MCF 10A (cell line): ENCODE results near the gene MED17. TPM values are rescaled to one million over a fixed set of nuclear protein-coding genes. Genes with fewer than 3 reads are reported as not detected.

ENCODE experiments used
- BruUV-seq: library from RNA; stranded (reverse); fragments of 400-500 nt; replicated peaks from 2 replicates; lab custom pipeline; 2021; lab: Mats Ljungman, UMichigan
- CTCF ChIA-PET: fragments of 300-600 bp; sonication (Branson Sonifier 250); formaldehyde crosslinking; extraction: SDS; loops from one replicate; lab custom pipeline; 2021; ENCODE audit warnings: antibody characterized with exemption, inconsistent platforms; lab: Yijun Ruan, JAX
- POLR2A ChIA-PET: fragments of 300-600, 350-650 bp; sonication (Branson Sonifier 250); formaldehyde crosslinking; extraction: SDS; loops from one replicate; lab custom pipeline; 2020; ENCODE audit warnings: antibody characterized with exemption, inconsistent platforms; lab: Yijun Ruan, JAX
- DNase-seq: peaks from one replicate; pipeline ENCODE4 v3.0.0-alpha.2; 2018; ENCODE audit not compliant: unreplicated experiment
- H3K27ac Mint-ChIP-seq: one replicate; pipeline ENCODE4 v1.8.0; 2022; ENCODE audit warnings: mild to moderate bottlenecking, low read depth, mixed read lengths; ENCODE audit not compliant: unreplicated experiment
- H3K27me3 Mint-ChIP-seq: one replicate; pipeline ENCODE4 v1.8.0; 2022; ENCODE audit warnings: mixed read lengths; ENCODE audit not compliant: insufficient read depth, unreplicated experiment
- H3K36me3 Mint-ChIP-seq: one replicate; pipeline ENCODE4 v1.8.0; 2022; ENCODE audit warnings: mild to moderate bottlenecking, moderate library complexity, mixed read lengths; ENCODE audit not compliant: insufficient read depth, unreplicated experiment
- H3K4me1 Mint-ChIP-seq: one replicate; pipeline ENCODE4 v1.8.0; 2022; ENCODE audit warnings: mixed read lengths; ENCODE audit not compliant: insufficient read depth, unreplicated experiment
- H3K4me3 Mint-ChIP-seq: one replicate; pipeline ENCODE4 v1.8.0; 2022; ENCODE audit warnings: mild to moderate bottlenecking, moderate library complexity, mixed read lengths; ENCODE audit not compliant: unreplicated experiment
- H3K9me3 Mint-ChIP-seq: one replicate; pipeline ENCODE4 v1.8.0; 2022; ENCODE audit warnings: mixed read lengths; ENCODE audit not compliant: unreplicated experiment
- intact Hi-C: fragments of 100-400 bp; cut with micrococcal nuclease; formaldehyde crosslinking; loops from 2 replicates; pipeline ENCODE4 v1.14.1; 2022
- total RNA-seq: library from RNA; stranded (reverse); gene quantifications from 2 replicates; pipeline ENCODE4 v1.2.3, GENCODE V29; 2022
- TF ChIP-seq, protein P1 (sequence below): fragments of 200-600 bp; IDR thresholded peaks from one replicate; pipeline ENCODE4 v1.8.0; 2022; ENCODE audit warnings: antibody characterized with exemption, mild to moderate bottlenecking; ENCODE audit not compliant: unreplicated experiment

Gene MED17
- total RNA-seq, 1 experiment from 2014 or later = 42.2 TPM

DNA sequence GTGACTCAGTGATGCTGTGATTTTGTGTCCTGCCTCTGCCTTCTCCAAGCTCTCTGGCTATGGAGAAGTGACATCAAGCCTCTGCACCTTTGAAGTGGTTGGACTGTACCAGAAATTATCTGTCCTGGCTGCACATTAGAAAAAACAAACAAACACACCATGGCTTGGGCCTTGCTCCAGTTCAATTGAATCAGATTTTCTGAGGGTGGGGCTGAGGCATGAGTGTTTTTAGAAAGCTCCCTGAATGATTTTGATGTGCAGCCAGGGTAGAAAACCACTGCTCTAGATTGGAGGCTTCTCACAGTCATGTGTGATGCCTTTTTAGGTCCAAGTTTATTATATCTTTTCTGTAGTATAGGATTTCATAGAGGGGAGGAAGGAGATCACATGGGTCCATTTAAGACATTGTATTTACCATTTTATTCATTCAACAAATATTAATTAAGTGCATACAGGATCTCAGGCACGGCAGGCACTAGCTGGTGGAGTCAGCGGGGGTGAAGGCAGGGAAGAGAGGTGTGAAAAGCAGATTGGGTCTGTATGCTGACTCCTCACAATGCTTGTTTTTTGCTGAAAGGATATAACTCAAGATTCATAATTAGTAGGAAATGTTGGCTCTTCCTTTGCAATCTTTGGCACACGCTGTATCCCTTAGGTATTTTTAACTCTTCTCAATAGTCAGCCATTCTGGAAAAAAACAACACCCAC, 73.5 kb downstream of the MED17 start:
- no peaks in the 10 kb centered on the region for H3K27me3 Mint-ChIP-seq
- no peak overlapping the region for H3K27ac Mint-ChIP-seq
- TF ChIP-seq, protein P1, sequence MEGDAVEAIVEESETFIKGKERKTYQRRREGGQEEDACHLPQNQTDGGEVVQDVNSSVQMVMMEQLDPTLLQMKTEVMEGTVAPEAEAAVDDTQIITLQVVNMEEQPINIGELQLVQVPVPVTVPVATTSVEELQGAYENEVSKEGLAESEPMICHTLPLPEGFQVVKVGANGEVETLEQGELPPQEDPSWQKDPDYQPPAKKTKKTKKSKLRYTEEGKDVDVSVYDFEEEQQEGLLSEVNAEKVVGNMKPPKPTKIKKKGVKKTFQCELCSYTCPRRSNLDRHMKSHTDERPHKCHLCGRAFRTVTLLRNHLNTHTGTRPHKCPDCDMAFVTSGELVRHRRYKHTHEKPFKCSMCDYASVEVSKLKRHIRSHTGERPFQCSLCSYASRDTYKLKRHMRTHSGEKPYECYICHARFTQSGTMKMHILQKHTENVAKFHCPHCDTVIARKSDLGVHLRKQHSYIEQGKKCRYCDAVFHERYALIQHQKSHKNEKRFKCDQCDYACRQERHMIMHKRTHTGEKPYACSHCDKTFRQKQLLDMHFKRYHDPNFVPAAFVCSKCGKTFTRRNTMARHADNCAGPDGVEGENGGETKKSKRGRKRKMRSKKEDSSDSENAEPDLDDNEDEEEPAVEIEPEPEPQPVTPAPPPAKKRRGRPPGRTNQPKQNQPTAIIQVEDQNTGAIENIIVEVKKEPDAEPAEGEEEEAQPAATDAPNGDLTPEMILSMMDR = no peak
- no TSS peak for BruUV-seq
- H3K36me3 Mint-ChIP-seq = no peaks in the 10 kb centered on the region
- no peaks in the 10 kb centered on the region for H3K4me1 Mint-ChIP-seq
- POLR2A ChIA-PET = interaction anchor here (1.7 kb wide), 1 partner anchor 9 kb away, joined by 4 read pairs; no protein-coding TSS in a partner anchor
- no peak overlapping the region for H3K4me3 Mint-ChIP-seq
- CTCF ChIA-PET = no interaction called here
- intact Hi-C loops = no loop called here
- no peaks in the 10 kb centered on the region for H3K9me3 Mint-ChIP-seq
- no peak for DNase-seq

DNA sequence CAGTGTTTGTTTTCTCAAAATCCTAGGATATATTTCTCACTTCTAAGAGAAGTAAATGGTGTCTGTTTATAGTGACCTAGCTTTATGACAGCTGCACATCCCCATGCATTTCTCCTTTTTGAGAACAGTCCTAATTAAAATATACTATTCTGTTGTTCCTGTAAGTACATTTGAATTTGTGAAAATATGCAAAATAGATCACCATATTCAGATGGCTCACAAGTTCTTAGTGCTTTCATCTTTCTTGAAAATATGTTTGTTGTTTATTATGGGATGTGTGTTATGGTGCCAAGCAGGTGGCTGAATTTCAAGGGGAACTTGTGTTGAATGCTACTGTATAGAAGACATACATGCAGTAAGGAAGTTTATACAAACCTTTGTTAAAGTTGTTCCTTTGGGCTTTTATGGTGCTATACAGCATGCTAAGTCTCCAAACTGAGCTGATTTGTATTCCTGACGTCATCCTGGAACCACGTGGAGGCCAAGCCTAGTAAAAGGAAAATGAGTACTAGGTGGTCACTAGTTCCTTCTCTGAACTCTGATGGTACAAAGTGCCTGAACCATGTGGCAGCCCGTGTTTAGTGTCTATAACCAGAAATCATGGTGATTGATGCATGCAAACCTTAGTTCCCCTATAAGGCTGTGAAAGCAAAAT, 74.2 kb downstream of the MED17 start:
- CTCF ChIA-PET = interaction anchor here (0.8 to 0.9 kb wide), 2 partner anchors 10 to 622 kb away, joined by 3 to 4 read pairs; no protein-coding TSS in a partner anchor
- no peaks in the 10 kb centered on the region for H3K9me3 Mint-ChIP-seq
- H3K27ac Mint-ChIP-seq = no peak overlapping the region
- H3K27me3 Mint-ChIP-seq = no peaks in the 10 kb centered on the region
- POLR2A ChIA-PET = interaction anchor here (1.7 kb wide), 1 partner anchor 10 kb away, joined by 4 read pairs; no protein-coding TSS in a partner anchor
- H3K4me3 Mint-ChIP-seq = no peak overlapping the region
- DNase-seq = no peak
- no peaks in the 10 kb centered on the region for H3K4me1 Mint-ChIP-seq
- TF ChIP-seq, protein P1 = no peak
- H3K36me3 Mint-ChIP-seq = no peaks in the 10 kb centered on the region
- BruUV-seq = no TSS peak
- intact Hi-C loops = no loop called here

DNA sequence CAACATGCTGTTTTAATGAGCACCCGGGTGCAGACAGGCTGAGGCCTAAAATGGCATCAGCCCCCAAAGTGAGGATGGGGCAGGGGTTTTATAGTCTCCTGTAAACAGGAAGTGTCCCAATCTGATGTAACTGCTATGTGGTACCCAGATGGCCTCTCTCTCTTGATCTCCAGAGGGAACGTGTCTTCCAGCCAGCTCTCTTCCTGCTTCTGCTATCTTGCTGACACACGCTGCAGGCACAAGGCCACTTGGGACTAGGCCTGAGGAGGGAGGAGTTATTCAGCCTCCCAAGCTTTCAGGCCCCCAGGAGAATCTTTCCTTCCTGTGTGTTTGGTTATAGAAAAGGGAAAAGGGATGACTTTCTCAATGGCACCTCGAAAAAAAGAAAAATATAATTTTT, 77.7 kb downstream of the MED17 start:
- Mint-ChIP-seq H3K4me1 (no peaks in the 10 kb centered on the region), H3K36me3 (no peaks in the 10 kb centered on the region), H3K27ac (no peak overlapping the region), H3K27me3 (no peaks in the 10 kb centered on the region), H3K4me3 (no peak overlapping the region), H3K9me3 (no peaks in the 10 kb centered on the region)
- TF ChIP-seq, protein P1 = no peak
- ChIA-PET POLR2A (no interaction called here), CTCF (interaction anchor here (0.7 kb wide), 1 partner anchor 1848 kb away, joined by 3 read pairs; no protein-coding TSS in a partner anchor)
- intact Hi-C loops = no loop called here
- BruUV-seq = no TSS peak
- no peak for DNase-seq

Other genes starting within 250 kb of the MED17 start
- 8.5 and 10.0 TPM in 2 replicates for gene SMCO4, start 240.9 kb upstream of the MED17 start, total RNA-seq
- 9.5 and 11.1 TPM in 2 replicates for gene CEP295, start 122.6 kb upstream of the MED17 start, total RNA-seq
- 165 and 212 TPM in 2 replicates for gene TAF1D, start 42.8 kb upstream of the MED17 start, total RNA-seq
- 13.8 and 23.1 TPM in 2 replicates for gene C11orf54, start 42.6 kb upstream of the MED17 start, total RNA-seq
- not detected in 2 replicates for gene VSTM5, start 66.3 kb downstream of the MED17 start, total RNA-seq
- gene HEPHL1, start 237.1 kb downstream of the MED17 start, total RNA-seq = not detected in 2 replicates